Adrenal gland (tissue), 12 donors: ENCODE measurements around the gene KCNH3. TPM values are rescaled to one million over a fixed set of nuclear protein-coding genes. Genes with fewer than 3 reads are reported as not detected.
"Not testable (repeated sequence)": the region's sequence is repeated elsewhere in the genome, so short reads cannot be mapped to it uniquely, and the experiment has no call there.

Experiments used
- DNase-seq, 7 donors: peaks; one replicate each; pipeline ENCODE4 v3.0.0-alpha.2; 2019 to 2020
- H3K27ac ChIP-seq, 5 donors: fragments of 200-600 bp; sonication (generic) in 4 of 5; 1 replicate in 3 of 5; 2 replicates in 2 of 5; pipeline versions ENCODE4 v1.5.1 to v1.8.0; 2016 to 2020; ENCODE audit warnings: mild to moderate bottlenecking in 1 of 5
- H3K27me3 ChIP-seq: fragments of 200-600 bp; 2 replicates; pipeline ENCODE4 v1.8.0; 2021
- H3K36me3 ChIP-seq, 2 donors: fragments of 200-600 bp; replicated peaks in 1 of 2; 1 replicate in 1 of 2; 2 replicates in 1 of 2; pipeline versions ENCODE4 v1.5.1 to v1.8.0; 2018 to 2022
- H3K4me1 ChIP-seq, 2 donors: fragments of 200-600 bp; replicated peaks in 1 of 2; 1 replicate in 1 of 2; 2 replicates in 1 of 2; pipeline versions ENCODE4 v1.5.1 to v1.8.0; 2018 to 2021
- H3K4me3 ChIP-seq, 4 donors: fragments of 200-600 bp; sonication (generic) in 3 of 4; one replicate each; pipeline ENCODE4 v1.5.1; 2016 to 2018
- H3K9me3 ChIP-seq, 3 donors: fragments of 200-600 bp; sonication (generic) in 1 of 3; replicated peaks in 1 of 3; 1 replicate in 2 of 3; 2 replicates in 1 of 3; pipeline versions ENCODE4 v1.5.1 to v1.8.0; 2016 to 2021
- POLR2A ChIP-seq, 2 donors: fragments of 450-650 bp; IDR thresholded peaks; one replicate each; pipeline ENCODE4 v1.6.1; 2017; ENCODE audit warnings: antibody characterized with exemption in 2 of 2, mild to moderate bottlenecking in 2 of 2, moderate library complexity in 1 of 2
- WGBS, 4 donors: extraction: QIAGEN DNeasy Blood & Tissue Kit in 2 of 4; methylation state at CpG; one replicate each; pipeline versions ENCODE4 v1.1.5 to v1.1.7; 2013 to 2017; 5-methylcytosine and 5-hydroxymethylcytosine counted together
- intact Hi-C, 2 donors: fragments of 100-400 bp; cut with DNase I; formaldehyde crosslinking; loops; one replicate each; pipeline versions ENCODE4 v1.14.1 to v1.15.0; 2022 to 2023
- polyA plus RNA-seq, 3 donors: library from polyadenylated mRNA; stranded (reverse); fragments of 200-250 nt in 2 of 3; fragments of 350-450 nt in 1 of 3; fragmentation: Illumina TruSeq in 1 of 3; extraction: RNeasy Lipid Tissue Mini Kit (QIAGEN cat#74804) in 1 of 3; gene quantifications; one replicate each; pipeline ENCODE4 v1.2.3, GENCODE V29; 2013 to 2014
- small RNA-seq, 2 donors: library from RNA; depleted of rRNA; stranded (forward); fragments of <200 nt; gene quantifications; one replicate each; pipeline ENCODE3, GENCODE V24; 2016
- total RNA-seq, 9 donors: library from RNA; depleted of rRNA in 4 of 9; stranded (reverse); fragments of >200 nt in 4 of 9; fragments of 120-200 nt in 1 of 9; fragmentation: NEBNext Ultra II Directional in 1 of 9; extraction: Animal tissue kit (Norgen Biotek cat#: 25700) in 1 of 9; gene quantifications; one replicate each; pipeline versions ENCODE4 v1.1.0 to v1.2.4, GENCODE V29; 2013 to 2023
- TF ChIP-seq, protein P1 (sequence below), 6 experiments: fragments of 450-650 bp in 4 of 6; fragments of 200-600 bp in 2 of 6; sonication (generic) in 1 of 6; IDR thresholded peaks; 1 replicate in 5 of 6; 2 replicates in 1 of 6; pipeline versions ENCODE4 v1.5.1 to v1.8.0; 2016 to 2021; ENCODE audit warnings: antibody characterized with exemption in 6 of 6, mild to moderate bottlenecking in 2 of 6, moderate library complexity in 1 of 6
- donor health status: healthy with polysubstance abuse.
- donor health status: Bipolar disorder and iron deficiency.
- donor health status: DM: yes; HTN: yes; CAD: no.
- donor health status: DM: no; HTN: no; CAD: no.
- donor health status: DM: no; HTN: no; CAD: no.
- donor health status: DM: yes; HTN: yes; CAD: no.

KCNH3 gene
- total and polyA plus RNA-seq, 12 donors, result 0.07 to 18.9 (median 2.3) TPM

DNA sequence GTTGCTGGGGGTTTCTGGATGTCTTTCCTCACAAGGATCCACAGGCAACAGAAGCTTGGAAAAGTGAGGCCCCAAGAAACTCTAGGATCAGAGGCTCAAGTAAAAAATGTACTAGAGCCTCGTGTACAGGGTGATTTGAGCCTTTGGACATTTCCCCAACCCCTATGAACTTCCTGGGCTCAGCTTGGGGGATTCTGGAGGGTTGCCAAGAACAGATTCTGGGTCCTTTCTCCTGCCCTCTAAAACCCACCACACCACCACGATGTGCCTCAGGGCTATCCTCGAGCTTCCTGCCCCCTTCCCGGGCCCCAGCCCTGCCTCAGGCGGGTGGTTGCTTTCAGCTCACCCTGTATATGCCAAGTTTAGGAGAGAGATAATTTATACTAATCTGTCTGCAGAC, 66.0 kb downstream of the KCNH3 start:
- no peaks in the 10 kb centered on the region for H3K27me3 ChIP-seq
- no peaks in the 10 kb centered on the region for H3K36me3 ChIP-seq
- peaks cover 5 to 10% of the 10 kb centered on the region in 2 donors for H3K4me1 ChIP-seq
- no peak overlapping the region for H3K4me3 ChIP-seq
- intact Hi-C loops, result no loop called here
- TF ChIP-seq, protein P1, sequence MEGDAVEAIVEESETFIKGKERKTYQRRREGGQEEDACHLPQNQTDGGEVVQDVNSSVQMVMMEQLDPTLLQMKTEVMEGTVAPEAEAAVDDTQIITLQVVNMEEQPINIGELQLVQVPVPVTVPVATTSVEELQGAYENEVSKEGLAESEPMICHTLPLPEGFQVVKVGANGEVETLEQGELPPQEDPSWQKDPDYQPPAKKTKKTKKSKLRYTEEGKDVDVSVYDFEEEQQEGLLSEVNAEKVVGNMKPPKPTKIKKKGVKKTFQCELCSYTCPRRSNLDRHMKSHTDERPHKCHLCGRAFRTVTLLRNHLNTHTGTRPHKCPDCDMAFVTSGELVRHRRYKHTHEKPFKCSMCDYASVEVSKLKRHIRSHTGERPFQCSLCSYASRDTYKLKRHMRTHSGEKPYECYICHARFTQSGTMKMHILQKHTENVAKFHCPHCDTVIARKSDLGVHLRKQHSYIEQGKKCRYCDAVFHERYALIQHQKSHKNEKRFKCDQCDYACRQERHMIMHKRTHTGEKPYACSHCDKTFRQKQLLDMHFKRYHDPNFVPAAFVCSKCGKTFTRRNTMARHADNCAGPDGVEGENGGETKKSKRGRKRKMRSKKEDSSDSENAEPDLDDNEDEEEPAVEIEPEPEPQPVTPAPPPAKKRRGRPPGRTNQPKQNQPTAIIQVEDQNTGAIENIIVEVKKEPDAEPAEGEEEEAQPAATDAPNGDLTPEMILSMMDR (IDR thresholded peaks at IDR 0.05), result no peak
- no peak for TF ChIP-seq POLR2A (IDR thresholded peaks at IDR 0.05)
- no peak overlapping the region for H3K27ac ChIP-seq
- DNase-seq, result no peak
- WGBS, 4 donors, result 52 to 77% (median 61%) methylated on average over 5 of the region's 5 CpGs
- no peaks in the 10 kb centered on the region for H3K9me3 ChIP-seq

DNA sequence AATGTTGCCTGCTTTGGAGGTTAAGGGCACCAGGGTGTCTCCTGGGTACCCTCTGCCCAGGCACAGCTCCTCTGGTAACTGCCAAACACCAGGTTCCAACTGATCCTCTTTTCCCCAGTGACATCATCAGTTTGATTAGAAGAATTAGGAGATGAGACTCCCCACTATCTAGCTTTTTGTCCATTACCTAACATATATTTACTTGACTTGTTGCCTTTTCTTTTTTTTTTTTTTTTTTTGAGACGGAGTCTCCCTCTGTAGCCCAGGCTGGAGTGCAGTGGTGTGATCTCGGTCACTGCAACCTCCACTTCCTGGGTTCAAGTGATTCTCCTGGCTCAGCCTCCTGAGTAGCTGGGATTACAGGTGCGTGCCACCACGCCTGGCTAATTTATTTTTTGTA, 66.7 kb downstream of the KCNH3 start, which contains the start of gene FAM186B:
Gene FAM186B (minus strand): TSS at position 101 of the 400 bp plus-strand sequence. CDS start 162 bp downstream, outside the sequence.
- H3K4me3 ChIP-seq, H3K27ac ChIP-seq, H3K4me1 ChIP-seq, H3K9me3 ChIP-seq, DNase-seq, H3K36me3 ChIP-seq, H3K27me3 ChIP-seq, intact Hi-C loops: not testable (repeated sequence)
- 95 to 97% (median 96%) methylated on average over 4 of the region's 4 CpGs for WGBS, 4 donors

Small RNA genes lying within 50 kb of the gene (small RNA-seq; reads per million reads assigned to genes)
- 0 reads per million in 2 donors for gene POLR2KP1
- gene RNU6-834P, result 0 reads per million in 2 donors

Other genes with a start within 250 kb of the KCNH3 start
- 10 to 100 TPM in 1 of 9 donors, 1 to 10 TPM in 3, under 1 TPM in 2, not detected in 3; 0.16 to 16.5 (median 3.5) TPM for gene PRPH, start 243.9 kb upstream of the KCNH3 start, total RNA-seq
- gene PRPH, start 243.9 kb upstream of the KCNH3 start, polyA plus RNA-seq, result 10 to 100 TPM in 1 of 3 donors, 1 to 10 TPM in 2; 5.9 to 27.8 (median 9.6) TPM
- 1 to 10 TPM in 7 of 9 donors, under 1 TPM in 1, not detected in 1; 0.53 to 9.5 (median 1.9) TPM for gene TROAP, start 215.8 kb upstream of the KCNH3 start, total RNA-seq
- 1 to 10 TPM; 1.1 to 1.8 (median 1.1) TPM for gene TROAP, start 215.8 kb upstream of the KCNH3 start, polyA plus RNA-seq
- under 1 TPM in 2 of 9 donors, not detected in 7; 0.14 to 0.20 TPM for gene C1QL4, start 201.8 kb upstream of the KCNH3 start, total RNA-seq
- gene C1QL4, start 201.8 kb upstream of the KCNH3 start, polyA plus RNA-seq, result not detected
- gene DNAJC22, start 192.1 kb upstream of the KCNH3 start, total RNA-seq, result 1 to 10 TPM in 2 of 9 donors, under 1 TPM in 7; 0.55 to 2.9 (median 0.74) TPM
- gene DNAJC22, start 192.1 kb upstream of the KCNH3 start, polyA plus RNA-seq, result under 1 TPM; 0.40 to 0.51 (median 0.48) TPM
- 10 to 100 TPM in 7 of 9 donors, 1 to 10 TPM in 2; 4.9 to 21.4 (median 15.0) TPM for gene SPATS2, start 171.6 kb upstream of the KCNH3 start, total RNA-seq
- gene SPATS2, start 171.6 kb upstream of the KCNH3 start, polyA plus RNA-seq, result 10 to 100 TPM; 11.0 to 23.1 (median 19.1) TPM
- 10 to 100 TPM; 35.3 to 66.0 (median 52.3) TPM for gene MCRS1, start 29.1 kb downstream of the KCNH3 start, total RNA-seq
- gene MCRS1, start 29.1 kb downstream of the KCNH3 start, polyA plus RNA-seq, result 10 to 100 TPM; 28.3 to 98.1 (median 81.3) TPM
- 1 to 10 TPM in 5 of 9 donors, under 1 TPM in 3, not detected in 1; 0.39 to 2.3 (median 1.1) TPM for gene FAM186B, start 66.6 kb downstream of the KCNH3 start, total RNA-seq
- gene FAM186B, start 66.6 kb downstream of the KCNH3 start, polyA plus RNA-seq, result 1 to 10 TPM in 1 of 3 donors, under 1 TPM in 2; 0.29 to 1.3 (median 0.37) TPM
- 10 to 100 TPM in 7 of 9 donors, 1 to 10 TPM in 2; 7.2 to 44.8 (median 22.1) TPM for gene PRPF40B, start 84.5 kb downstream of the KCNH3 start, total RNA-seq
- gene PRPF40B, start 84.5 kb downstream of the KCNH3 start, polyA plus RNA-seq, result 100 to 1,000 TPM in 1 of 3 donors, 10 to 100 TPM in 1, 1 to 10 TPM in 1; 9.1 to 125 (median 83.6) TPM
- gene FMNL3, start 168.4 kb downstream of the KCNH3 start, total RNA-seq, result 10 to 100 TPM in 8 of 9 donors, 1 to 10 TPM in 1; 7.7 to 24.1 (median 19.0) TPM
- 10 to 100 TPM in 1 of 3 donors, 1 to 10 TPM in 2; 4.7 to 11.5 (median 7.0) TPM for gene FMNL3, start 168.4 kb downstream of the KCNH3 start, polyA plus RNA-seq
- gene TMBIM6, start 202.5 kb downstream of the KCNH3 start, total RNA-seq, result 100 to 1,000 TPM; 580 to 874 (median 762) TPM
- gene TMBIM6, start 202.5 kb downstream of the KCNH3 start, polyA plus RNA-seq, result 100 to 1,000 TPM; 134 to 769 (median 249) TPM